Activated naive CD4-positive, alpha-beta T cell treated with anti-CD3 and anti-CD28 coated beads, Interleukin-2, amount 10 ng/mL, durations not matched to agents 7 days and 5 days (primary cell): ENCODE measurements around the gene KRTAP10-9.
"Not testable (repeated sequence)": the region's sequence is repeated elsewhere in the genome, so short reads cannot be mapped to it uniquely, and the experiment has no call there.

ENCODE experiments used
- CTCF ChIA-PET: fragments of 350-600 bp; sonication (Branson Sonifier 250); formaldehyde crosslinking; loops from one replicate; lab custom pipeline; 2021; ENCODE audit warnings: antibody characterized with exemption; lab: Charles Lee
- DNase-seq: peaks from one replicate; pipeline ENCODE4 v3.0.0-alpha.2; 2020
- H3K27ac Mint-ChIP-seq: one replicate; pipeline ENCODE4 v1.8.0; 2021; ENCODE audit warnings: mild to moderate bottlenecking, moderate library complexity, mixed read lengths
- H3K27me3 Mint-ChIP-seq: one replicate; pipeline ENCODE4 v1.8.0; 2021; ENCODE audit warnings: mild to moderate bottlenecking, mixed read lengths
- H3K36me3 Mint-ChIP-seq: one replicate; pipeline ENCODE4 v1.8.0; 2021; ENCODE audit warnings: mixed read lengths
- H3K4me1 Mint-ChIP-seq: one replicate; pipeline ENCODE4 v1.8.0; 2021; ENCODE audit warnings: mixed read lengths
- H3K4me3 Mint-ChIP-seq: one replicate; pipeline ENCODE4 v1.8.0; 2021; ENCODE audit warnings: mild to moderate bottlenecking, moderate library complexity, mixed read lengths
- H3K9me3 Mint-ChIP-seq: one replicate; pipeline ENCODE4 v1.8.0; 2021; ENCODE audit warnings: mixed read lengths

Gene KRTAP10-9

GRCh38 chr21:44615466-44615865 lies 11.4 kb upstream of the KRTAP10-9 start:
- Mint-ChIP-seq H3K36me3 (peaks cover 27% of the 10 kb centered on the region), H3K27me3 (peaks cover 14% of the 10 kb centered on the region), H3K27ac (no peak overlapping the region), H3K4me1 (peaks cover 41% of the 10 kb centered on the region), H3K4me3 (no peak overlapping the region), H3K9me3 (peaks cover 44% of the 10 kb centered on the region)
- CTCF ChIA-PET = no interaction called here
- DNase-seq = no peak

GRCh38 chr21:44615911-44616590 lies 10.8 kb upstream of the KRTAP10-9 start:
- peaks cover 41% of the 10 kb centered on the region for H3K4me1 Mint-ChIP-seq
- no peak overlapping the region for H3K27ac Mint-ChIP-seq
- no peak for DNase-seq
- no peak overlapping the region for H3K4me3 Mint-ChIP-seq
- CTCF ChIA-PET = no interaction called here
- H3K27me3 Mint-ChIP-seq = peaks cover 11% of the 10 kb centered on the region
- peaks cover 44% of the 10 kb centered on the region for H3K9me3 Mint-ChIP-seq
- peaks cover 31% of the 10 kb centered on the region for H3K36me3 Mint-ChIP-seq

- H3K4me3 Mint-ChIP-seq = no peak overlapping the region
- H3K4me1 Mint-ChIP-seq = peaks cover 41% of the 10 kb centered on the region
- H3K27me3 Mint-ChIP-seq = peaks cover 11% of the 10 kb centered on the region
- DNase-seq = no peak
- peaks cover 26% of the 10 kb centered on the region for H3K36me3 Mint-ChIP-seq
- CTCF ChIA-PET = no interaction called here
- no peak overlapping the region for H3K27ac Mint-ChIP-seq
- H3K9me3 Mint-ChIP-seq = peaks cover 38% of the 10 kb centered on the region
These were observed 10.3 kb upstream of the KRTAP10-9 start for GRCh38 chr21:44616591-44616926.

- peaks cover 38% of the 10 kb centered on the region for H3K9me3 Mint-ChIP-seq
- peaks cover 29% of the 10 kb centered on the region for H3K36me3 Mint-ChIP-seq
- CTCF ChIA-PET = no interaction called here
- peaks cover 11% of the 10 kb centered on the region for H3K27me3 Mint-ChIP-seq
- no peak overlapping the region for H3K27ac Mint-ChIP-seq
- H3K4me1 Mint-ChIP-seq = peaks cover 41% of the 10 kb centered on the region
- no peak overlapping the region for H3K4me3 Mint-ChIP-seq
- no peak for DNase-seq
These were observed 9.8 kb upstream of the KRTAP10-9 start for GRCh38 chr21:44617071-44617501.

GRCh38 chr21:44618504-44618903 lies 8.4 kb upstream of the KRTAP10-9 start:
- H3K27ac Mint-ChIP-seq = peak overlapping the region; percentile 91
- peaks cover 37% of the 10 kb centered on the region for H3K36me3 Mint-ChIP-seq
- CTCF ChIA-PET = interaction anchor here (0.9 to 1.2 kb wide), 2 partner anchors 35 to 46 kb away, joined by 3 read pairs; no protein-coding TSS in a partner anchor
- H3K4me3 Mint-ChIP-seq = peak overlapping the region; percentile 30
- no peak for DNase-seq
- peaks cover 41% of the 10 kb centered on the region for H3K4me1 Mint-ChIP-seq
- peaks cover 6% of the 10 kb centered on the region for H3K27me3 Mint-ChIP-seq
- H3K9me3 Mint-ChIP-seq = peaks cover 43% of the 10 kb centered on the region

GRCh38 chr21:44618909-44619308 lies 8.0 kb upstream of the KRTAP10-9 start:
- H3K27ac Mint-ChIP-seq = peak overlapping the region; percentile 91
- H3K27me3 Mint-ChIP-seq = peaks cover 6% of the 10 kb centered on the region
- peaks cover 47% of the 10 kb centered on the region for H3K9me3 Mint-ChIP-seq
- peak overlapping the region; percentile 30 for H3K4me3 Mint-ChIP-seq
- H3K36me3 Mint-ChIP-seq = peaks cover 38% of the 10 kb centered on the region
- peak; percentile 71 for DNase-seq
- CTCF ChIA-PET = interaction anchor here (0.5 to 1.2 kb wide), 3 partner anchors 35 to 45 kb away, joined by 3 read pairs; no protein-coding TSS in a partner anchor
- H3K4me1 Mint-ChIP-seq = peaks cover 41% of the 10 kb centered on the region

- H3K27ac Mint-ChIP-seq = peak overlapping the region; percentile 91
- H3K36me3 Mint-ChIP-seq = peaks cover 44% of the 10 kb centered on the region
- DNase-seq = no peak
- CTCF ChIA-PET = no interaction called here
- H3K9me3 Mint-ChIP-seq = peaks cover 55% of the 10 kb centered on the region
- peaks cover 39% of the 10 kb centered on the region for H3K4me1 Mint-ChIP-seq
- H3K4me3 Mint-ChIP-seq = no peak overlapping the region
- H3K27me3 Mint-ChIP-seq = peaks cover 10% of the 10 kb centered on the region
These were observed 7.0 kb upstream of the KRTAP10-9 start for GRCh38 chr21:44619886-44620285.

- peaks cover 40% of the 10 kb centered on the region for H3K36me3 Mint-ChIP-seq
- DNase-seq = no peak
- no peak overlapping the region for H3K27ac Mint-ChIP-seq
- peaks cover 12% of the 10 kb centered on the region for H3K27me3 Mint-ChIP-seq
- H3K4me1 Mint-ChIP-seq = peaks cover 16% of the 10 kb centered on the region
- CTCF ChIA-PET = interaction anchor here (1.0 kb wide), 1 partner anchor 31 kb away, joined by 3 read pairs; the partner anchor contains the start of gene KRTAP12-4
- peaks cover 54% of the 10 kb centered on the region for H3K9me3 Mint-ChIP-seq
- H3K4me3 Mint-ChIP-seq = no peak overlapping the region
These were observed 3.3 kb upstream of the KRTAP10-9 start for GRCh38 chr21:44623575-44623974.

- H3K36me3 Mint-ChIP-seq = peaks cover 29% of the 10 kb centered on the region
- peaks cover 12% of the 10 kb centered on the region for H3K4me1 Mint-ChIP-seq
- DNase-seq = no peak
- no peak overlapping the region for H3K4me3 Mint-ChIP-seq
- peaks cover 45% of the 10 kb centered on the region for H3K9me3 Mint-ChIP-seq
- no peak overlapping the region for H3K27ac Mint-ChIP-seq
- peaks cover 18% of the 10 kb centered on the region for H3K27me3 Mint-ChIP-seq
- CTCF ChIA-PET = no interaction called here
These were observed 1.1 kb upstream of the KRTAP10-9 start for GRCh38 chr21:44625756-44626155.

GRCh38 chr21:44626262-44626661 lies 631 bp upstream of the KRTAP10-9 start:
- no peak overlapping the region for H3K4me3 Mint-ChIP-seq
- no peak for DNase-seq
- CTCF ChIA-PET = no interaction called here
- peaks cover 12% of the 10 kb centered on the region for H3K4me1 Mint-ChIP-seq
- no peak overlapping the region for H3K27ac Mint-ChIP-seq
- H3K9me3 Mint-ChIP-seq = peaks cover 48% of the 10 kb centered on the region
- peaks cover 31% of the 10 kb centered on the region for H3K36me3 Mint-ChIP-seq
- H3K27me3 Mint-ChIP-seq = peaks cover 18% of the 10 kb centered on the region

GRCh38 chr21:44627181-44627822 lies 409 bp downstream of the KRTAP10-9 start:
- H3K27ac Mint-ChIP-seq = not testable (repeated sequence)

GRCh38 chr21:44627831-44628233 lies 939 bp downstream of the KRTAP10-9 start:
- DNase-seq, H3K27ac Mint-ChIP-seq, CTCF ChIA-PET, H3K4me3 Mint-ChIP-seq: not testable (repeated sequence)
- H3K4me1 Mint-ChIP-seq = peaks cover 12% of the 10 kb centered on the region
- peaks cover 47% of the 10 kb centered on the region for H3K9me3 Mint-ChIP-seq
- H3K36me3 Mint-ChIP-seq = peaks cover 25% of the 10 kb centered on the region
- H3K27me3 Mint-ChIP-seq = peaks cover 26% of the 10 kb centered on the region

More at GRCh38 chr21:44627181-44627822, 409 bp downstream of the KRTAP10-9 start:
- Mint-ChIP-seq H3K27me3 (peaks cover 21% of the 10 kb centered on the region), H3K4me1 (peaks cover 12% of the 10 kb centered on the region), H3K36me3 (peaks cover 29% of the 10 kb centered on the region), H3K9me3 (peaks cover 51% of the 10 kb centered on the region)
- CTCF ChIA-PET, H3K4me3 Mint-ChIP-seq, DNase-seq: not testable (repeated sequence)

GRCh38 chr21:44628707-44629391 lies 2.0 kb downstream of the KRTAP10-9 start:
- Mint-ChIP-seq H3K27me3 (peaks cover 26% of the 10 kb centered on the region), H3K9me3 (peaks cover 47% of the 10 kb centered on the region), H3K36me3 (peaks cover 22% of the 10 kb centered on the region), H3K27ac (no peak overlapping the region), H3K4me3 (no peak overlapping the region), H3K4me1 (peaks cover 12% of the 10 kb centered on the region)
- DNase-seq = no peak
- CTCF ChIA-PET = no interaction called here

- Mint-ChIP-seq H3K27me3 (peaks cover 20% of the 10 kb centered on the region), H3K4me3 (no peak overlapping the region), H3K4me1 (peaks cover 12% of the 10 kb centered on the region), H3K27ac (peak overlapping the region; percentile 47), H3K9me3 (peaks cover 35% of the 10 kb centered on the region), H3K36me3 (peaks cover 15% of the 10 kb centered on the region)
- no peak for DNase-seq
- CTCF ChIA-PET = no interaction called here
These were observed 3.5 kb downstream of the KRTAP10-9 start for GRCh38 chr21:44630440-44630839.
